ENCODE results near the gene FAM171A1. TPM values are rescaled to one million over a fixed set of nuclear protein-coding genes. Genes with fewer than 3 reads are reported as not detected.
"Not testable (repeated sequence)": the region's sequence is repeated elsewhere in the genome, so short reads cannot be mapped to it uniquely, and the experiment has no call there.

Gene FAM171A1
- total and polyA plus RNA-seq, 7 experiments from 2014 or later, result 3.2 to 14.5 (median 7.2) TPM

- Histone ChIP-seq H3K27ac (ENCODE audit: low read depth, low read length) (no peak overlapping the region), H3K36me3 (ENCODE audit: control insufficient read depth in 2 of 3, insufficient read depth in 3 of 3, low read length in 3 of 3) (no peaks in the 10 kb centered on the region), H3K4me1 (ENCODE audit: control insufficient read depth in 2 of 2, insufficient read depth in 2 of 2, low read length in 2 of 2) (no peaks in the 10 kb centered on the region), H3K4me3 (ENCODE audit: low read length) (no peak overlapping the region), H3K27me3 (ENCODE audit: control insufficient read depth in 2 of 2, insufficient read depth in 2 of 2, low read length in 2 of 2) (peaks cover 0 to 3% of the 10 kb centered on the region in 2 donors), H3K9me3 (ENCODE audit: control insufficient read depth in 2 of 3, low read length in 3 of 3) (no peaks in the 10 kb centered on the region)
- Mint-ChIP-seq H3K36me3 (no peaks in the 10 kb centered on the region), H3K4me1 (no peaks in the 10 kb centered on the region), H3K9me3 (peaks cover 0 to 10% (median 2%) of the 10 kb centered on the region in 11 donors), H3K27me3 (peaks cover 6 to 25% (median 10%) of the 10 kb centered on the region in 5 donors), H3K27ac (no peak overlapping the region), H3K4me3 (no peak overlapping the region)
- CTCF ChIA-PET, result no interaction called here
- DNase-seq (no peak), ATAC-seq (no peak)
- POLR2A ChIA-PET, result no interaction called here
- intact Hi-C loops (cut with micrococcal nuclease), result no loop called here
These were observed 37.5 kb upstream of the FAM171A1 start for GRCh38 chr10:15408557-15408956.

GRCh38 chr10:15405319-15405718 lies 34.2 kb upstream of the FAM171A1 start:
- ChIA-PET POLR2A (no interaction called here), CTCF (no interaction called here)
- no peaks in the 10 kb centered on the region for H3K4me1 Mint-ChIP-seq
- no peak overlapping the region for H3K4me3 Mint-ChIP-seq
- peaks cover 0 to 16% (median 6%) of the 10 kb centered on the region in 5 donors for H3K27me3 Mint-ChIP-seq
- no peaks in the 10 kb centered on the region for H3K36me3 ChIP-seq (ENCODE audit: control insufficient read depth in 2 of 3, insufficient read depth in 3 of 3, low read length in 3 of 3)
- DNase-seq (no peak), ATAC-seq (no peak)
- no peak overlapping the region for H3K4me3 ChIP-seq (ENCODE audit: low read length)
- no peaks in the 10 kb centered on the region for H3K4me1 ChIP-seq (ENCODE audit: control insufficient read depth in 2 of 2, insufficient read depth in 2 of 2, low read length in 2 of 2)
- H3K36me3 Mint-ChIP-seq, result peaks cover 0 to 5% (median 0%) of the 10 kb centered on the region in 5 donors
- H3K27ac Mint-ChIP-seq, result no peak overlapping the region
- no peaks in the 10 kb centered on the region for H3K27me3 ChIP-seq (ENCODE audit: control insufficient read depth in 2 of 2, insufficient read depth in 2 of 2, low read length in 2 of 2)
- no peak overlapping the region for H3K27ac ChIP-seq (ENCODE audit: low read depth, low read length)
- H3K9me3 Mint-ChIP-seq, result peaks cover 0 to 16% (median 4%) of the 10 kb centered on the region in 11 donors
- no peaks in the 10 kb centered on the region for H3K9me3 ChIP-seq (ENCODE audit: control insufficient read depth in 2 of 3, low read length in 3 of 3)
- intact Hi-C loops (cut with micrococcal nuclease), result no loop called here

- no peak overlapping the region for H3K4me3 Mint-ChIP-seq
- no peak for DNase-seq
- Histone ChIP-seq H3K9me3 (ENCODE audit: control insufficient read depth in 2 of 3, low read length in 3 of 3) (no peaks in the 10 kb centered on the region), H3K36me3 (ENCODE audit: control insufficient read depth in 2 of 3, insufficient read depth in 3 of 3, low read length in 3 of 3) (no peaks in the 10 kb centered on the region), H3K27me3 (ENCODE audit: control insufficient read depth in 2 of 2, insufficient read depth in 2 of 2, low read length in 2 of 2) (no peaks in the 10 kb centered on the region), H3K27ac (ENCODE audit: low read depth, low read length) (no peak overlapping the region), H3K4me3 (ENCODE audit: low read length) (no peak overlapping the region), H3K4me1 (ENCODE audit: control insufficient read depth in 2 of 2, insufficient read depth in 2 of 2, low read length in 2 of 2) (no peaks in the 10 kb centered on the region)
- peaks cover 0 to 23% (median 7%) of the 10 kb centered on the region in 11 donors for H3K9me3 Mint-ChIP-seq
- ATAC-seq, result no peak
- no peak overlapping the region for H3K27ac Mint-ChIP-seq
- no peaks in the 10 kb centered on the region for H3K4me1 Mint-ChIP-seq
- peaks cover 0 to 12% (median 7%) of the 10 kb centered on the region in 5 donors for H3K36me3 Mint-ChIP-seq
- intact Hi-C loops (cut with micrococcal nuclease), result no loop called here
- H3K27me3 Mint-ChIP-seq, result peaks cover 0 to 16% (median 5%) of the 10 kb centered on the region in 5 donors
- ChIA-PET POLR2A (no interaction called here), CTCF (no interaction called here)
These were observed 30.3 kb upstream of the FAM171A1 start for GRCh38 chr10:15401382-15401781.

GRCh38 chr10:15400461-15400860 lies 29.4 kb upstream of the FAM171A1 start:
- H3K27me3 ChIP-seq (ENCODE audit: control insufficient read depth in 2 of 2, insufficient read depth in 2 of 2, low read length in 2 of 2); H3K27ac Mint-ChIP-seq; POLR2A ChIA-PET; H3K36me3 ChIP-seq (ENCODE audit: control insufficient read depth in 2 of 3, insufficient read depth in 3 of 3, low read length in 3 of 3); ATAC-seq; H3K4me3 ChIP-seq (ENCODE audit: low read length); H3K4me3 Mint-ChIP-seq; intact Hi-C loops (cut with micrococcal nuclease); CTCF ChIA-PET; H3K4me1 ChIP-seq (ENCODE audit: control insufficient read depth in 2 of 2, insufficient read depth in 2 of 2, low read length in 2 of 2); H3K9me3 ChIP-seq (ENCODE audit: control insufficient read depth in 2 of 3, low read length in 3 of 3); H3K27ac ChIP-seq (ENCODE audit: low read depth, low read length); H3K4me1 Mint-ChIP-seq; DNase-seq: not testable (repeated sequence)
- H3K9me3 Mint-ChIP-seq, result peaks cover 0 to 23% (median 7%) of the 10 kb centered on the region in 11 donors
- peaks cover 0 to 12% (median 7%) of the 10 kb centered on the region in 5 donors for H3K36me3 Mint-ChIP-seq
- H3K27me3 Mint-ChIP-seq, result peaks cover 0 to 16% (median 4%) of the 10 kb centered on the region in 5 donors

- Histone ChIP-seq H3K4me1 (ENCODE audit: control insufficient read depth in 2 of 2, insufficient read depth in 2 of 2, low read length in 2 of 2) (no peaks in the 10 kb centered on the region), H3K27ac (ENCODE audit: low read depth, low read length) (no peak overlapping the region), H3K9me3 (ENCODE audit: control insufficient read depth in 2 of 3, low read length in 3 of 3) (no peaks in the 10 kb centered on the region), H3K27me3 (ENCODE audit: control insufficient read depth in 2 of 2, insufficient read depth in 2 of 2, low read length in 2 of 2) (no peaks in the 10 kb centered on the region), H3K4me3 (ENCODE audit: low read length) (no peak overlapping the region), H3K36me3 (ENCODE audit: control insufficient read depth in 2 of 3, insufficient read depth in 3 of 3, low read length in 3 of 3) (no peaks in the 10 kb centered on the region)
- no peak overlapping the region for H3K27ac Mint-ChIP-seq
- peaks cover 0 to 12% (median 7%) of the 10 kb centered on the region in 5 donors for H3K36me3 Mint-ChIP-seq
- ChIA-PET CTCF (no interaction called here), POLR2A (no interaction called here)
- no peak overlapping the region for H3K4me3 Mint-ChIP-seq
- peaks cover 0 to 16% (median 2%) of the 10 kb centered on the region in 5 donors for H3K27me3 Mint-ChIP-seq
- DNase-seq (no peak), ATAC-seq (no peak)
- H3K4me1 Mint-ChIP-seq, result no peaks in the 10 kb centered on the region
- H3K9me3 Mint-ChIP-seq, result peaks cover 0 to 17% (median 3%) of the 10 kb centered on the region in 11 donors
- intact Hi-C loops (cut with micrococcal nuclease), result no loop called here
These were observed 28.1 kb upstream of the FAM171A1 start for GRCh38 chr10:15399060-15399661.

GRCh38 chr10:15395935-15396334 lies 24.8 kb upstream of the FAM171A1 start:
- intact Hi-C loops (cut with micrococcal nuclease), result no loop called here
- no peak overlapping the region for H3K4me3 ChIP-seq (ENCODE audit: low read length)
- H3K36me3 Mint-ChIP-seq, result peaks cover 0 to 9% (median 7%) of the 10 kb centered on the region in 5 donors
- no peaks in the 10 kb centered on the region for H3K4me1 Mint-ChIP-seq
- no peak for DNase-seq
- no peak overlapping the region for H3K27ac ChIP-seq (ENCODE audit: low read depth, low read length)
- H3K9me3 ChIP-seq (ENCODE audit: control insufficient read depth in 2 of 3, low read length in 3 of 3), result no peaks in the 10 kb centered on the region
- H3K4me3 Mint-ChIP-seq, result no peak overlapping the region
- no peak overlapping the region for H3K27ac Mint-ChIP-seq
- no peaks in the 10 kb centered on the region for H3K27me3 ChIP-seq (ENCODE audit: control insufficient read depth in 2 of 2, insufficient read depth in 2 of 2, low read length in 2 of 2)
- no peak for ATAC-seq
- peaks cover 0 to 15% (median 4%) of the 10 kb centered on the region in 5 donors for H3K27me3 Mint-ChIP-seq
- H3K4me1 ChIP-seq (ENCODE audit: control insufficient read depth in 2 of 2, insufficient read depth in 2 of 2, low read length in 2 of 2), result no peaks in the 10 kb centered on the region
- CTCF ChIA-PET, result no interaction called here
- H3K36me3 ChIP-seq (ENCODE audit: control insufficient read depth in 2 of 3, insufficient read depth in 3 of 3, low read length in 3 of 3), result no peaks in the 10 kb centered on the region
- POLR2A ChIA-PET, result no interaction called here
- H3K9me3 Mint-ChIP-seq, result peaks cover 0 to 8% (median 2%) of the 10 kb centered on the region in 11 donors

GRCh38 chr10:15393139-15393825 lies 22.2 kb upstream of the FAM171A1 start:
- Histone ChIP-seq H3K27me3 (ENCODE audit: control insufficient read depth in 2 of 2, insufficient read depth in 2 of 2, low read length in 2 of 2) (no peaks in the 10 kb centered on the region), H3K4me3 (ENCODE audit: low read length) (no peak overlapping the region), H3K9me3 (ENCODE audit: control insufficient read depth in 2 of 3, low read length in 3 of 3) (no peaks in the 10 kb centered on the region), H3K4me1 (ENCODE audit: control insufficient read depth in 2 of 2, insufficient read depth in 2 of 2, low read length in 2 of 2) (no peaks in the 10 kb centered on the region), H3K27ac (ENCODE audit: low read depth, low read length) (no peak overlapping the region), H3K36me3 (ENCODE audit: control insufficient read depth in 2 of 3, insufficient read depth in 3 of 3, low read length in 3 of 3) (no peaks in the 10 kb centered on the region)
- no peak for ATAC-seq
- POLR2A ChIA-PET, result no interaction called here
- no peaks in the 10 kb centered on the region for H3K36me3 Mint-ChIP-seq
- intact Hi-C loops (cut with micrococcal nuclease), result no loop called here
- H3K4me3 Mint-ChIP-seq, result no peak overlapping the region
- peaks cover 0 to 2% (median 0%) of the 10 kb centered on the region in 11 donors for H3K9me3 Mint-ChIP-seq
- H3K4me1 Mint-ChIP-seq, result no peaks in the 10 kb centered on the region
- H3K27me3 Mint-ChIP-seq, result peaks cover 0 to 11% (median 4%) of the 10 kb centered on the region in 5 donors
- H3K27ac Mint-ChIP-seq, result no peak overlapping the region
- DNase-seq, result no peak
- CTCF ChIA-PET, result no interaction called here
